Activated CD8-positive, alpha-beta memory T cell treated with anti-CD3 and anti-CD28 coated beads, Interleukin-2, amount 50 U/mL, for 24 hours (primary cell): Measurements from ENCODE around the gene LMF2.
A peak's percentile ranks its signal among the peaks of the same experiment; 100 is the strongest.
"Not testable (repeated sequence)": the region's sequence is repeated elsewhere in the genome, so short reads cannot be mapped to it uniquely, and the experiment has no call there.

Source experiments
- DNase-seq: peaks from one replicate; pipeline ENCODE4 v3.0.0-alpha.2; 2020; ENCODE audit errors: extremely low read depth

LMF2 gene

DNA sequence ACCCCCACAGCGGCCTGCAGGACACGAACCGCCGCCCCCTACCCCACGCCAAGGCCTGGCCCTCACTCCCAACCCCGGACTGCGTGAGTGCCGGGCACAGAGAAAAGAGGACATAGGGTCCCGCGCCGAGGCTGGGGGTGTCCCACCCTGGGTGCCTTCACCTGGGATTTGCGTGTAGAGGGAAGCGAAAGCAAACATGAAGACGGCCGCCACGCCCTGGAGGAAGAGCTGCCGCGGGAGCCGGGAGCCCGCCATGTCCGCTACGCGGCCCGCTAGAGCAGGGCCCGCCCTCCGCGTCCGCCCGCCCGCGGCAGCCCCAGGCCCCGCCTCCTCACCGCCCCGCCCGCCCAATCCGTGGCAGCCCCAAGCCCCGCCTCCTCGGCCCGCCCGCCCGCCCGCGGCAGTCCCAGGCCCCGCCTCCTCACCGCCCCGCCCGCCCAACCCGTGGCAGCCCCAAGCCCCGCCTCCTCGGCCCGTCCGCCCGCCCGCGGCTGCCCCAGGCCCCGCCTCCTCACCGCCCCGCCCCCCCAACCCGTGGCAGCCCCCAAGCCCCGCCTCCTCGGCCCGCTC lies at the start of gene LMF2:
Gene LMF2, minus strand, starts transcription at position 282 of the 570 bp plus-strand sequence. Its CDS starts 27 bp downstream, at position 255.
- peak; percentile 68 for DNase-seq

DNA sequence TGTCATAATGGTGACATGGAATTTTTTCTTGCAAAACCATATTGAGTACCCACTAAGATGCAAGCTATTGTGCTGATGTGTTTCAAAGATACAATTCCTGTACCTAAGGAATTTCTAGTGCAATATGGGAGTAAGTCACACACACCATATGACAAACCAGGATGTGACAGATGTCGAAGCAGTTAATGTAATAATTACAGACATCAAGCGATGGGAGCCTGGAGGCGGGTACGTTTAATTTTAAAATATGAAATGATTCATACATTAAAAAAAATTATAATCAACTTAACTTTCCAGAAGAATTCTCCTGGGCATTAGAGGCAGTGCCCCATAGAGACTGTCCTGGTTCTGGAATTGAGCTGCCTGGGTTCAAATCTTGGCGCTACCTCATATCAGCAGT lies 49.2 kb upstream of the LMF2 start:
- DNase-seq, result no peak

DNA sequence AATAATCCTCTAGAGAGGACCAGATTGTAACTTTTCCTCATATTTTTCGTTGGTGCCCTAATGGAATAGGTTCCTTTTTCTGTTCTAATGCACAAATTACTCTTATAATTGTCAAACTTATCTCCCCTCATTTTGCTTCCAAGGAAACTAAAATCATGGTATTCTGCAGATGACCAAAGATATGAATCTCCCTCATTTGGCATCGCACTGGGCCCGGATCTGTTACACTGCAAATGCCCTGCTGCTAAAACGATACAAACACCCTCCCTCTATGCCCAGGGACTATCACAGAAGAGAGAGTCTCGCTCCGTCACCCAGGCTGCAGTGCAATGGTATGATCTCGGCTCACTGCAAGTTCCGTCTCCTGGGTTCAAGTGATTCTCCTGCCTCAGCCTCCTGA lies 45.8 kb upstream of the LMF2 start:
- DNase-seq, result no peak

DNA sequence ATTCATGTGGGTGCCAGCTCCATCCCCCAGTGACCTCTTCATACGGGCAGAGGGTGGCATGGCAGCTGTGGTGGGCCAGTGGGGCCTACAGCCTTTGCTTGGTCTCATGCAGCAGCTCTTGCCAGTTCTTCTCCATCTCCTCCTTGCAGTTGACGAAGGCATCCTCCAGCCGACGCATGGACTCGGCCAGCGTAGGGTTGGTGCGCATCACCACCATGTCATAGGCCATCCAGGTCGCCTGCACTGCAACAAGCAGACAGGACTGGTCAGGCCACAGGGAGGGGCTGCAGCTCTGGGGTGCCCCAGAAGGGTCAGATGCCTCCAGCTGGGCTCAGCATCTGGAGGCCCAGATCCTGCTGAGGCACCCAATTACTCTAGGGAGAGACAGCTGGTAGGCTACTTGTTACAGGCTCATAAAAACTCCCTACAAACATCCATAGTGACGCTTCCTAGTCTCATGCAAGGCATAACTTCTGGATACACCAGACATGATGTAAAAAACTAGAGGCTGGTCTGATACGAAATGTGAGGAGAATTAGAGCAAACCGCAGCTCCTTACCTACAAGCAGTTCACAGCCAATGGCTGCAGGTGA lies 43.8 kb upstream of the LMF2 start:
- no peak for DNase-seq

- no peak for DNase-seq
Observed at GRCh38 chr22:50550395-50550794, 42.9 kb upstream of the LMF2 start.

DNA sequence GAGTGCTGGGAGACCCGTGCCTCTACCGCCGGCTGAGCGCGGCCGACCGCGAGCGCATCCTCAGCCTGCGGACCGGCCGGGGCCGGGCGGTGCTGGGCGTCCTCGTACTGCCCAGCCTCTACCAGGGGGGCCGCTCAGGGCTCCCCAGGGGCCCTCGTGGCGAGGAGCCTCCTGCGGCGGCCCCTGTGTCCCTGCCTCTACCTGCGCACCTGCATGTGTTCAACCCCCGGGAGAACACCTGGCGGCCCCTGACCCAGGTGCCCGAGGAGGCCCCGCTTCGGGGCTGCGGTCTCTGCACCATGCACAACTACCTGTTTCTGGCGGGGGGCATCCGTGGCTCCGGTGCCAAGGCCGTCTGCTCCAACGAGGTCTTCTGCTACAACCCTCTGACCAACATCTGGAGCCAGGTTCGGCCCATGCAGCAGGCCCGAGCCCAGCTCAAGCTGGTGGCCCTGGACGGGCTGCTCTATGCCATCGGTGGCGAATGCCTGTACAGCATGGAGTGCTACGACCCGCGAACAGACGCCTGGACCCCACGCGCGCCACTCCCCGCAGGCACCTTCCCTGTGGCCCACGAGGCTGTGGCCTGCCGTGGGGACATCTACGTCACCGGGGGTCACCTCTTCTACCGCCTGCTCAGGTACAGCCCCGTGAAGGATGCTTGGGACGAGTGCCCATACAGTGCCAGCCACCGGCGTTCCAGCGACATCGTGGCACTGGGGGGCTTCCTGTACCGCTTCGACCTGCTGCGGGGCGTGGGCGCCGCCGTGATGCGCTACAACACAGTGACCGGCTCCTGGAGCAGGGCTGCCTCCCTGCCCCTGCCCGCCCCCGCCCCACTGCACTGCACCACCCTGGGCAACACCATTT lies 41.7 kb upstream of the LMF2 start:
- DNase-seq, result no peak

- no peak for DNase-seq
Observed at GRCh38 chr22:50548040-50548920, 40.8 kb upstream of the LMF2 start.

DNA sequence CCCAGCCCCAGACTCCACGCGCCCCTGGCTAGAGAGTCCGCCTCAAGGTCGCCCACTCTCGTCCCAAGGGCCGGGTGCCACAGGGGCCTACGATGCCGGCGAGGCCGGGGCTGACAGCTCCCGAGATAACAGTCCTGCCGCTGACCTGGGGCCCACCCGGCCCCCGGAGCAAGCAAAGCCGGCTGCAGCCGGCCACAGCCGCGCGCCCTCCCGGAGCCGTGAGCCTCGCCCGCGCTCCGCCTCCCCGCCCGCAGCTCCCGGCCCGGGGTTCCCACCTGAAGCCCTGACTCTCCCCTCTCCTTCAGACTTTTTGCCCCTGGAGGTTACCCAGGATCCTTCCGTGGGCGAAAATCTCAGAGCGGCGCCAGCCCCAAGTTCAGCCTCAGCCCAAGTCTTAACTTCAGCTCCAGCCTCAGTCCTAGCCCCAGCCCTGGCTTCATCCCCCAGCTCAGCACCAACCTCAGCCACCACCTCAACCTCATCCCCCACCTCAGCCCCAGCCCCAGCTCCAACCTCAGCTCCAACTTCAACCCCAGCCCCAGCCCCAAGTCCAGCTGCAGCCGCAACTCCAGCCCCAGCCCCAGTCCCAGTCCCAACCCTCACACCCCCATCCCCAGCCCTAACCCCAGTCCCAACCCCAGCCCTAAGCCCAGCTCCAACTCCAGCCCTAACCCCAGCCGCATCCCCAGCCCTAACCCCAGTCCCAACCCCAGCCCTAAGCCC lies 39.9 kb upstream of the LMF2 start:
- DNase-seq, result no peak

- DNase-seq, result no peak
Observed at GRCh38 chr22:50546326-50547262, 39.1 kb upstream of the LMF2 start.

- no peak for DNase-seq
Observed at GRCh38 chr22:50545522-50546325, 38.2 kb upstream of the LMF2 start, which contains the start of gene KLHDC7B. TSS of gene KLHDC7B (plus strand) at chr22:50545899. CDS start at chr22:50546244, 345 bp downstream.

- no peak for DNase-seq
Observed at GRCh38 chr22:50544746-50545253, 37.3 kb upstream of the LMF2 start.

DNA sequence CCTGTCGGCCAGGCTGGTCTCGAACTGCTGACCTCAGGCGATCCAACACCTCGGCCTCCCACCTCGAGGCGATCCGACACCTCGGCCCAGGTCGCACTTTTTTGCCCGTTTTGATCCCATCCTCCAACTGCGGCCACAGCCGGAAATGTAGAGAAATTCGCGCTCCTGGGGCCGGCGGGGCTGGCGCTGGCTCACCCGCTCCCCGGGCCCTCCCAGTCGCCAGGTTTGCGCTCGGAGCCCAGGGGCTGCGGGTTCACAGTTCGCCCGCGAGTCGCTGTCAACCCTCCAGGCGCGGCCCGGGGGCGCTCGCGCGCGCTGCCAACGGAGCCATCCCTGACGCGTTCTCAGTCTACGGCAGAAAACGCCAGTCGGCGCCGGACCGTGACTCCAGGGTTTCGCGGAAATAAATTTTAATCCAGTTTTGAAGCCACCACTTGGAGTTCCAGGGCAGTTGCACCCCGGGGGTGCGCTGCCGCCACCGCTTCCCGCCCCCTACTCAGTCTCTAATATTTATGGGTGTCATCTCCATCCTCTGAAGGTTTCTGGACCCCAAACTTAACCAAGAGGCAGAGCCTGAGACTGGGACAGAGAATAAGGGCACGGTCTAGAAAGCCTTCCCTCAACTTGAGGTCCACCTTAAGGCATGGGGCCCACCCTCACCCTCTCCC lies 36.7 kb upstream of the LMF2 start:
- no peak for DNase-seq

DNA sequence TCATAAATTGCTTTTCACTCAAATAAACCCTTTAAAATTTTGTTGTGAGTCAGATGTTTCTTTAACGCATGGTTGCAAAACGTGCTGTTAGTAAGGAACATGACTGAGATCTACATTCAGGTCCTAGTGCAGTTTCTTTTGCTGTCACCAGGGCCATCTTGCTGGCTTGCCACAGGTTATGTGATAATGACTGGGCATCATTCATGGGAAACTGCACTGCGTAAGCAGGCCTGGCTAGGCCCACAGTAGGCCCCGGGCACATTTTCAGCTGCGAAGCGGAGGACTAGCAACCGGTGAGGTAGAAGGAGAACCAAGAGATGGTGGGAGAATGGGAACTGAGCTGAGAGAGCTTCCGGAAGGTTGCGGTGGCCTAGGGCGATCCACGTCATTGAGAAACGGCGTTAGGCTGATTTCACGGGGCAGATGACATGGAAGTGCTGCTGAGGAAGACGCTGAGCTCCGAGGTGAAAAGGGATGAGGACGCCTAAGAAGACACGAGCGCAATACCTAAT lies 35.0 kb upstream of the LMF2 start:
- no peak for DNase-seq

DNA sequence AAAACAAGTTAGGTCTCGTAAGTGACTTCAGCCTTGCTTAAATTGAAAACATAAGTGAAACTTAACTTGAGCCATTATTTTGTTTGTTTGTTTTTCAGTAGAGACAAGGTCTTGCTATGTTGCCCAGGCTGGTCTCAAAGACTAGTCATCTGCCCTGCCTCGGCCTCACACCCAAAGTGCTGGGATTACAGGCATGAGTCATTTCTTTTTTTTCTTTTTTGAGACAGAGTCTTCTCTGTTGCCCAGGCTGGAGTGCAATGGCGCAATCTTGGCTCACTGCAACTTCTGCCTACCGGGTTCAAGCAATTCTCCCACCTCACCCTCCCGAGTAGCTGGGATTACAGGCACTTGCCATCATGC lies 34.1 kb upstream of the LMF2 start:
- DNase-seq, result not testable (repeated sequence)

DNA sequence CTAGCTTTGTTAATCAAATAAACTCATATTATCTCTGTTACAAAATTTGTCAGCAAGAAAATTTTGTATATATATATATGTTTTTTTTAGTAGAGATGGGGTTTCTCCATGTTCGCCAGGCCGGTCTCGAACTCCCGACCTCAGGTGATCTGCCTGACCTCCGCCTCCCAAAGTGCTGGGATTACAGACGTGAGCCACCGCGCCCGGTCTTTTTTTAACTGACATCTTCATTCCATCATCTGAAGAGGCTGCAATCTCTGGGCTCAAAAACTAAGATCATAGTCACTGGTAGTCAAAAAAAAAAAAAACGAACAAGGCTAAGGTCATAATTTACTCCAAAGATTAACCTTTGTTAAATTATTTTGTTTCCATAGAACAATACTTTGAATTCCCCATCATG lies 32.9 kb upstream of the LMF2 start:
- DNase-seq, result no peak

- no peak for DNase-seq
Observed at GRCh38 chr22:50537765-50538164, 30.3 kb upstream of the LMF2 start.

- no peak for DNase-seq
Observed at GRCh38 chr22:50536226-50536625, 28.7 kb upstream of the LMF2 start.

- no peak for DNase-seq
Observed at GRCh38 chr22:50535113-50535512, 27.6 kb upstream of the LMF2 start.
